DOHH2 (cell line): ENCODE measurements around the gene NLRP8.

Experiments used
- H3F3A ChIP-seq: fragments of 200-600 bp; sonication (generic), shearing (Covaris generic); 2 replicates; pipeline ENCODE4 v1.6.0; 2016; ENCODE audit warnings: antibody characterized with exemption, mild to moderate bottlenecking; ENCODE audit not compliant: control insufficient read depth, insufficient read depth
- H3K27ac ChIP-seq: fragments of 200-600 bp; sonication (generic); 2 replicates; pipeline ENCODE4 v1.5.1; 2014; ENCODE audit warnings: low read depth, mild to moderate bottlenecking, low read length, moderate library complexity
- H3K27me3 ChIP-seq: fragments of 200-600 bp; sonication (generic); 2 replicates; pipeline ENCODE4 v1.6.1; 2014; ENCODE audit warnings: mild to moderate bottlenecking, low read length, mixed read lengths; ENCODE audit not compliant: control insufficient read depth
- H3K36me3 ChIP-seq: fragments of 200-600 bp; sonication (generic); 2 replicates; pipeline ENCODE4 v1.6.1; 2014; ENCODE audit warnings: mild to moderate bottlenecking, low read length, moderate library complexity, mixed read lengths; ENCODE audit not compliant: control insufficient read depth
- H3K4me1 ChIP-seq: fragments of 200-600 bp; sonication (generic); 2 replicates; pipeline ENCODE4 v1.6.1; 2014; ENCODE audit warnings: mild to moderate bottlenecking, low read length, mixed read lengths; ENCODE audit not compliant: control insufficient read depth
- H3K4me2 ChIP-seq: fragments of 200-600 bp; sonication (generic); 2 replicates; pipeline ENCODE4 v1.6.0; 2014; ENCODE audit warnings: mild to moderate bottlenecking, low read length, moderate library complexity
- H3K4me3 ChIP-seq: fragments of 200-600 bp; sonication (generic); 2 replicates; pipeline ENCODE4 v1.5.1; 2014; ENCODE audit warnings: mild to moderate bottlenecking, low read length, mixed read lengths
- H3K79me2 ChIP-seq: fragments of 200-600 bp; sonication (generic); 2 replicates; pipeline ENCODE4 v1.6.1; 2014; ENCODE audit warnings: mild to moderate bottlenecking, low read length, mixed read lengths; ENCODE audit not compliant: control insufficient read depth
- H3K9me2 ChIP-seq: fragments of 200-600 bp; sonication (generic); replicated peaks from 2 replicates; pipeline ENCODE4 v1.6.1; 2014; ENCODE audit warnings: mild to moderate bottlenecking, low read length, mixed read lengths; ENCODE audit not compliant: control insufficient read depth
- H3K9me3 ChIP-seq: fragments of 200-600 bp; sonication (generic); 2 replicates; pipeline ENCODE4 v1.6.1; 2014; ENCODE audit warnings: antibody characterized with exemption, low read length, mixed read lengths; ENCODE audit not compliant: control insufficient read depth, insufficient read depth
- H4K20me1 ChIP-seq: fragments of 200-600 bp; sonication (generic); 2 replicates; pipeline ENCODE4 v1.6.0; 2014; ENCODE audit warnings: low read depth, mild to moderate bottlenecking, antibody characterized with exemption, low read length, moderate library complexity; ENCODE audit not compliant: control insufficient read depth, insufficient read depth
- CTCF ChIP-seq: fragments of 200-600 bp; sonication (generic); IDR thresholded peaks from one replicate; pipeline ENCODE4 v1.5.1; 2014; ENCODE audit warnings: antibody characterized with exemption, mild to moderate bottlenecking, low read depth, low read length; ENCODE audit not compliant: poor library complexity, severe bottlenecking
- EZH2phosphoT487 ChIP-seq: fragments of 200-600 bp; sonication (generic); IDR thresholded peaks from 2 replicates; pipeline ENCODE4 v1.6.1; 2017; ENCODE audit warnings: borderline replicate concordance, mild to moderate bottlenecking, antibody characterized with exemption, low read length, moderate library complexity, mixed read lengths

Gene NLRP8

GRCh38 chr19:55959996-55960675, 12.5 kb downstream of the NLRP8 start:
- Histone ChIP-seq H3K4me2 (no peak overlapping the region), H3K4me3 (no peak overlapping the region), H4K20me1 (no peaks in the 10 kb centered on the region), H3K9me2 (no peaks in the 10 kb centered on the region), H3F3A (no peaks in the 10 kb centered on the region), H3K36me3 (no peaks in the 10 kb centered on the region), H3K79me2 (no peaks in the 10 kb centered on the region), H3K4me1 (no peaks in the 10 kb centered on the region), H3K27ac (no peak overlapping the region), H3K27me3 (no peaks in the 10 kb centered on the region), H3K9me3 (no peaks in the 10 kb centered on the region)
- no peak for TF ChIP-seq EZH2phosphoT487
- TF ChIP-seq CTCF = no peak

GRCh38 chr19:55962186-55962585, 14.6 kb downstream of the NLRP8 start:
- Histone ChIP-seq H3K9me2 (no peaks in the 10 kb centered on the region), H3F3A (no peaks in the 10 kb centered on the region), H3K36me3 (no peaks in the 10 kb centered on the region), H3K4me3 (no peak overlapping the region), H4K20me1 (no peaks in the 10 kb centered on the region), H3K27me3 (no peaks in the 10 kb centered on the region), H3K4me1 (no peaks in the 10 kb centered on the region), H3K27ac (no peak overlapping the region), H3K9me3 (no peaks in the 10 kb centered on the region), H3K4me2 (no peak overlapping the region), H3K79me2 (no peaks in the 10 kb centered on the region)
- no peak for TF ChIP-seq EZH2phosphoT487
- TF ChIP-seq CTCF = no peak

- no peaks in the 10 kb centered on the region for H3K79me2 ChIP-seq
- no peaks in the 10 kb centered on the region for H3K36me3 ChIP-seq
- no peak overlapping the region for H3K4me3 ChIP-seq
- H3K4me2 ChIP-seq = no peak overlapping the region
- no peaks in the 10 kb centered on the region for H4K20me1 ChIP-seq
- H3K9me3 ChIP-seq = no peaks in the 10 kb centered on the region; the same call in 1 of the 2 replicates
- no peaks in the 10 kb centered on the region for H3K4me1 ChIP-seq
- H3K27me3 ChIP-seq = no peaks in the 10 kb centered on the region
- H3F3A ChIP-seq = no peaks in the 10 kb centered on the region
- H3K9me2 ChIP-seq = no peaks in the 10 kb centered on the region
- H3K27ac ChIP-seq = no peak overlapping the region
- TF ChIP-seq CTCF = no peak
- TF ChIP-seq EZH2phosphoT487 = no peak
These were observed 26.4 kb downstream of the NLRP8 start for GRCh38 chr19:55973982-55974381.
